Suppressor macrophage treated with lipopolysaccharide for 1 hour (primary cell): ENCODE data around the gene ICAM3.
"Not testable (repeated sequence)": the region's sequence is repeated elsewhere in the genome, so short reads cannot be mapped to it uniquely, and the experiment has no call there.

ENCODE experiments used
- DNase-seq, 3 donors: peaks; one replicate each; pipeline ENCODE4 v3.0.0-alpha.2; 2020 to 2022

Gene ICAM3

GRCh38 chr19:10346509-10346908 lies 7.1 kb upstream of the ICAM3 start:
- peak; percentile 82 to 91 (median 90) for DNase-seq

GRCh38 chr19:10344780-10345179 lies 5.4 kb upstream of the ICAM3 start:
- no peak for DNase-seq

- DNase-seq, result no peak
Measured at GRCh38 chr19:10343495-10343894, 4.1 kb upstream of the ICAM3 start.

- no peak for DNase-seq
Measured at GRCh38 chr19:10339977-10340376, 553 bp upstream of the ICAM3 start.

- no peak for DNase-seq
Measured at GRCh38 chr19:10338940-10339339, 484 bp downstream of the ICAM3 start.

GRCh38 chr19:10336725-10337124 lies 2.7 kb downstream of the ICAM3 start:
- DNase-seq, result not testable (repeated sequence)

GRCh38 chr19:10335352-10335985 lies 4.0 kb downstream of the ICAM3 start:
- no peak for DNase-seq

- peak; percentile 63 to 79 (median 65) for DNase-seq
Measured at GRCh38 chr19:10334588-10335351, 4.7 kb downstream of the ICAM3 start.

GRCh38 chr19:10333758-10334587 lies 5.5 kb downstream of the ICAM3 start:
- no peak for DNase-seq

- DNase-seq, result peak; percentile 98 to 99 (median 99)
Measured at GRCh38 chr19:10332965-10333757, 6.3 kb downstream of the ICAM3 start, which contains the start of gene RAVER1. Gene RAVER1, minus strand, starts transcription at chr19:10333529. Its CDS starts 22 bp downstream, at chr19:10333507.

GRCh38 chr19:10332158-10332964 lies 7.1 kb downstream of the ICAM3 start:
- no peak for DNase-seq

GRCh38 chr19:10329555-10329954 lies 9.9 kb downstream of the ICAM3 start:
- no peak for DNase-seq

- no peak for DNase-seq
Measured at GRCh38 chr19:10328558-10329429, 10.6 kb downstream of the ICAM3 start.

GRCh38 chr19:10327793-10328192 lies 11.6 kb downstream of the ICAM3 start:
- no peak for DNase-seq

- no peak for DNase-seq
Measured at GRCh38 chr19:10325732-10326131, 13.7 kb downstream of the ICAM3 start.

GRCh38 chr19:10321874-10322835 lies 17.3 kb downstream of the ICAM3 start:
- DNase-seq, result no peak

- DNase-seq, result no peak
Measured at GRCh38 chr19:10321417-10321797, 18.0 kb downstream of the ICAM3 start.

- no peak for DNase-seq
Measured at GRCh38 chr19:10320602-10321416, 18.6 kb downstream of the ICAM3 start.
